ENCODE results near the gene SND1.

The SND1 gene

DNA sequence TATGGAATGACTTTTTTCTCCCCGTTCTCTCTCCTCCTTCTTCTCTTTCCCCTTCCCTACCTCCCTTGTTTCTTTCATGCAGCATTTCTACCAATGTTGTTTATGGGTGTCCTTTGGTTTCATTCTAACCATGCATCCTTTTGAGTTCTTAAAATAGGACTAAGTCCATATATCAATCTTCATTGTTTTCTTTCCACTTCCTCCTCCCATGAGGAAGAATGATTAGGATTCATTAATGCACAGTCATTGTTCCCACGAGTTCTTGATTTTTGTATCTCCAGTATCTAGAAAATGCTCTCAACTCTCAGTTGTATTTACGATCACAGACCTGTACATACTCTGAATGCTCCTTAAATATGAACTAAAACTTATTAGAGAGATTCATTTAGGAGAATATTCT, 226.0 kb downstream of the SND1 start:
- DNase-seq, result no peak

DNA sequence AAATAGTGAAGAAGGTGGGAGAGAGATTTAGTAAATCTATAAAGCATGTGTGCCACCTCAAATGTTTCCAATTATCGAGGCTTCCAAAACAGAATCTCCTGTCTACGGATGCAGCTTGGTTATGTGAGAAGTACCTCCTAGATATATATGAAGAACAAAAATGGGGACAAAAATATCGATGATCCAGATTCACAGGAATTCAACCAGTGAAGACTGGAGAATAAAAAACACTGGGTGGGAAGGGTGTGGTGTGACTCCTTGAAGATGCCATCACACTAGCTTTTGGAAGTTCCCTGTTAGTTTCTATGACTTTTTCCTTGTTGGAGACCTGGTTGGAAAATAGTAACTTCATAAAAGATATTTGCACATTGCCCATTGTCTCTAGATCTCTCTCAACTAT, 226.8 kb downstream of the SND1 start:
- DNase-seq, result no peak

DNA sequence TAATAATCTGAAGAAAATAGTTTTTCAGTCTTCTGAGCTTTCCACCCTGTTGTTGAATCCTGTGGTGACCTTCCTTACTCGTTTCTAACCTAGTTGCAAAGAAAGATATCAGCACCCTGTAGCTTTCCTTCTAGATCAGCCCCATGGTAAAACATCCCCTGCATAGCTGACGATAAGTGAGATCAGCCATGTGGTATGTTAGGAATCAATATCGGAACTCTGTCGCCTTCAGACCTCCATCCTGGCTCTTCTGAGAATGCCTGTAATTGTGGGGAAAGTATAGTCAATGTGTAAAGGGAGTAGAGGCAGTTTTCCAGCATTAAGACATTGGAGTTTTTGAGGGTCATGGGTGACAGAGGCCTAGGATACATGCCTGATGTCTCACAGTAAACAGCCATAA, 227.4 kb downstream of the SND1 start:
- DNase-seq, result no peak

DNA sequence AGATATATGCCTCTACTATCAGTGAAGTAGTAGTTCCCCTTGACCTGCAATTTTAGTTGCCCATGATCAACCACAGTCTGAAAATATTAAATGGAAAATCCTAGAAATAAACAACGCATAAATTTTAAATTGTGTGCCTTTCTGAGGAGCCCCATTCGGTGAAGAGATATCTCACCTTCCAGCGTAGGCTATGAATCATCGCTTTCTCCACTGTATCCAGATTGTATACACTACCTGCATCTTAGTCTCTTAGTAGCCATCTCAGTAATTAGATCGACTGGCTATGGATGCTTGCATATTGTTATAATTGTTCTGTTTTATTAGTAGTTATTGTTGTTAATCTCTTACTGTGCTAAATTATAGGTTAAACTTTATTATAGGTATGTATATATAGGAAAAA, 227.9 kb downstream of the SND1 start:
- DNase-seq, result no peak

DNA sequence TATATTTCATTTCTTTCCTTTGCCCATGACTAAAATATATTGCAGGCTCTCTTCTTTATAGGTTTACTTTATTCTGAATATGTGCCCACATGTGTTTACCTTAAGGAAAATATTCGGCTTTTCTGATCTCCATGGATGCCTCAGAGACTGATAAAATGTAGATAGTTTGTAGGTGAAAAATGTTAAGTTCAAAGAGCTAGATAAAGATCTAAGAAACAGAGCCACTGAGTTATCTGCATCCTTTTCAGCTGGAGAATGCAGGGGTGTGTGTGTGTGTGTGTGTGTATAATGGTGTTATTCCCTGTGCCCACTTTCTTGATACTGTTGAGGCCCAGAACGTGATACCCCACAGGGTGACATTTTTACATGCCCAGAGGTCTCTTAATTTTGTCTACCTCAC, 228.5 kb downstream of the SND1 start:
- DNase-seq, result no peak

DNA sequence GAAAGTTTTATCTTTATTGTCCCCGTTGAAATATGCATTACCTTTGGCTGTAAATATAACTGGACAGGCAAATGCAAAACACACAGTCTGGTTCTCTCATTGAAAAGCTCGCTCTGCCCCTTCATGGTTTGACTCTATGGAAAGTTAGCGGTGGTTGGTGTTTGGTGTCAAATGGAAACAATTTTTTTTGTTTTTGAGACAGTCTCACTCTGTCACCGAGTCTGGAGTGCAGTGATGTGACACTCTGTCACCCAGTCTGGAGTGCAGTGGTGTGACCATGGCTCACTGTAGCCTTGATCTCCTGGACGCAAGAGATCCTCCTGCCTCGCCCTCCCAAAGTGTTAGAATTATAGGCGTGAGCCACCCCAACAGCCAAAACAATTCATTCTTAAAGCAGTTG, 229.6 kb downstream of the SND1 start:
- no peak for DNase-seq

DNA sequence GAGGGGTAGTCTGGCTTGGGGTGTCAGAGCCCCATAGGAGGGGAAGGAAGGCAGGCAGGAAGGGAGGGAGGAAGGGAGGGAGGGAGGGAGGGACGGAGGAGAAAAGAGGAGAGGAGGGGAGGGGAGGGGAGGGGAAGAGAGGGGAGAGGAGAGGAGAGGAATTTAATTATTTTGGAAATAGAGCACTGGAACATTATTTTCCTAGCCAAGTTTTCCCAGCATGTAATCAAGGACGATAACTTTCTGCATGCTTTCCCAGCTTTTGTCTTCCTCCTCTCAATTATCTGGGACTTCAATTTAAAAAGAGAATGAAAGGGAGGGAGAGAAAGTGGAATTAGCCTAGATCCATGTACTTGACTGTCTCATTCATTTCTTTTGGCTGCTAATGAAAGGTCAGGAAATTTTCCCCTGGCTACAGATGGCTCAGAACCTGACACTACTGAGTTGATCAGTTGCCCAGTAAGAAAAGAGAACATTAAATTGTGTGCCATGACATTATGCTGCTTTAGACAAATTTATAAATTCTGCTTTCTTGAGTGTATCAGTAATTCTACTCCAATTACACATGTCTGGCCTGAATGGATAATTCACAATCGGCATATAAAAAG, 230.4 kb downstream of the SND1 start:
- no peak for DNase-seq

DNA sequence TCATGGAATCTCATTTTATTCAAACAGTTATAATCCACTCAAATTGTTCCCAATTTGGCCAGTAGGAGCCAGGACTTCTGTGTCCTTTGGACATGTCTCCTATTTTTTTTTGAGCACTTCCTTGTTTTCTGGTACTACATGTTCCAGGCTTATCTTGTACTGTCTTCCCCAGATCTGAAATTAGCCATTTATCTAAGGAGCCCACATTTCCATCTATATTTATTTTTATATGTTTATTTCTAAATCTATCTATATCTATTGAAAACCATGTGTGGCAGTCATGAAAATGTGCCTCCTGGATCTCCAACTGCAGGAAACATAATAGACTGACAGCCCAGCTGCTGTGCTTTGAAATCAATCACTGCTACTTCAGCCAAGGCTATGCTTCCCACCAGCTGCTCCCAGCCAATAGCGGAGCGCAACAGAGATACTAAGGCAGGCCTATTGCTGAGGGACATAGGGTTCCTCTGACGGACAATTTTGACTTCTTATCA, 232.1 kb downstream of the SND1 start:
- DNase-seq, result no peak

DNA sequence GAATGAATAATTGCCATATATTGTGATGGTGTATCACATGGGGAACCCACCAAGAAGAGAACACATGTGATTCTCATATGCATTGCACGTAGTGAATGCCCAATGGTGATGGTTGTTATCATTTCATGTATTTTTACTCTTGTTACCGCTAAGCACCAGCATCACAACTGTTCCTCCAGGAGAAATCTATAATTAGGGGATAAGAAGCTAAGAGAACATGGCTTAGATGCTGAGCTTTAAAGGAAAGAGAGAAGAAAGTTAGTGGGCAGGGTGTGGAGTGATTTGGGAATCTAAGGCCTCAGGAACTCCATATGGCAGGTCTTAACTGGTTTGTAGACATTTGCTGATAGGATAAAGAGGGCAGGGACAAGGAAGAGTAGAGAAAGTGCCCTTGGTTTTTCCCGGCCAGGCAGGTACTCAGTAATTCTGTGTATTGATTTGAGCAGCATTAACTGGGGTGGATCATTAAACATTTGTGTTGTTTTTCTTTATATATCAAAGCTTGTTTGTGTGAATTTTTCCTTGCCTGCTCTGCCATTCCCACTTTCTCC, 233.3 kb downstream of the SND1 start:
- DNase-seq, result no peak

DNA sequence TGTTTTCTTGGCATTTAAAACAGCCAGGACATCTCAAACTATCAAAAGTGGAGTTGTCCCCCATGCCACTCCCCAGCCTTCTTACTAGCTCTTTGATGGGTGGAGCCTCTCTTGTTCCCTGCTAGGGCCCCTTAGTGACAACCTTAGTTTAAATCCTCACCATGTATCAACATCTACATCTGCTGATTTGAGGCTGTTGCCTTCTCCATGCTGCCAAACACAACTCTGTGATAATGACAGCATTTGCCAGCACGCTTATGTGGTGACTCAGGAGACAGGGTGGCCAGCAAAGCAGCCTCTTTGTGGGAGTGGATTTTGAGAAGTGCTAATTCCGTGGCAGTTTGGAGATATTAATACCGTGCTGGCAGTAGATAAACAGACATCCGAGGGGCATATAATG, 233.8 kb downstream of the SND1 start:
- DNase-seq, result no peak

DNA sequence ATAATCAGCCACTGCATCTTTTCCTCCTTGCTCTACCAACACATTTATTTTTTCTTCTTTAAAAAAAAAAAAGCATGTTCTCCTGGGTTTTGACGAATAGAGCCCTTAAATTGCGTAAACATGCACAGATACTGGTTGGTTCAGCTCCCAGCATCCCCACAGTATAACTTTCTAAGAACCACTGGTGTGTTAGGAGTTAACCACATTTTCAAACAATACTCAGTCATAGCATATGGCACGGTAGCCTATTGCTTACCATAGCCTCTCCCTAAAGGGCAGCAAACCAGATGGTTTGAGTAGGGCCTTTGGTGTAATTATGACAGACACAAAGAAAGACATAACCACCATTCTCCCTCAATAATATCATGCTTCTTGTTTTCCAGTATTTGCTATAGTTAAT, 234.3 kb downstream of the SND1 start:
- DNase-seq, result no peak

DNA sequence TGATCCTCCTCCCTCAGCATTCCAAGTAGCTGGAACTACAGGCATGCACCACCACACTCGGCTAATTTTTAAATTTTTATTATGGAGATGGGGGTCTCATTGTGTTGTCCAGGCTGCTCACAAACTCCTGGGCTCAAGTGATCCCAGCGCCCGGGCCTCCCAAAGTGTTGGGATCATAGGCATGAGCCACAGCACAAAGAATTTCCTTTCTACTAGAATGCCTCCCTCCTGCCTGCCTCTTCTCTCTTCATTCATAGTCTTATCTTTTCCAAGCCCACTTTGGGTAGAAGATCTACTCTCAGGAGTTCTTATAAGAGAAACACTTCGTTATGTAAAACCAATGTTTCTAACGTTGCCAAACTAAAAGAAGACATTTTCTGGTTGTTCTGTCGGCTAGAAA, 235.1 kb downstream of the SND1 start:
- no peak for DNase-seq

DNA sequence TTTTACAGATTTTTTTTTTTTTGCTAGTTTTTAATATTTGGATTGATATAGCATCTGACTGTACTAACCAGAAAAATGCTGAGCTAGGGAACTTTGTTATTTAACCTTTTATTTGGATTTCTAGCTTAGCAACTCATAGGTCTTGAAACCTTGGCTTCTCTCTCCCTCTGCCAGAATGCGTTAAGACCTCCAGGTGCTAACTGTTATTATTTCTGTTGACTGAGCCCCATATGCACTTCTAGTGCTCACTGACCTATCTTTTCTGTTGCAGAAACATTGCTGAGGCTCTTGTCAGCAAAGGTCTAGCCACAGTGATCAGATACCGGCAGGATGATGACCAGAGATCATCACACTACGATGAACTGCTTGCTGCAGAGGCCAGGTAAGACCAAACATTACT, 235.6 kb downstream of the SND1 start:
- no peak for DNase-seq

DNA sequence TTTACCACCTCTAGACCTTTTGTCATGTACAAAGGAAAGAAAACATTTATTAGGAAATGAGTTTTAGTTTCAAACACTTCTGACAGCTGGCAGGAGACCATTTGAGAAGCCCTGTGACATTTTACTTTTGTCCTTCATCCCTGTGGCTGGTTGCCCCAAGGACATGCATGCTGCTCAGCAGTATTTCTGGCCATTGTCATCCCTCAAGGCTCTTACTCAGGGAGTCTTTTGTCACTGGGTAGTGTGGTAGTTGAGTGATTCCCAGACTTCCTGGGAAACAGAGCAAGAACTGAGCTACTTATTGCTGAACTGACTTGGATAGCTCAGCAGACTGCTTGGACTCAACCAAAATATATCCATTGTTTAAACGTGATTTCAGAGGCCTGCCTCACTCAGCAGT, 236.4 kb downstream of the SND1 start:
- DNase-seq, result no peak

DNA sequence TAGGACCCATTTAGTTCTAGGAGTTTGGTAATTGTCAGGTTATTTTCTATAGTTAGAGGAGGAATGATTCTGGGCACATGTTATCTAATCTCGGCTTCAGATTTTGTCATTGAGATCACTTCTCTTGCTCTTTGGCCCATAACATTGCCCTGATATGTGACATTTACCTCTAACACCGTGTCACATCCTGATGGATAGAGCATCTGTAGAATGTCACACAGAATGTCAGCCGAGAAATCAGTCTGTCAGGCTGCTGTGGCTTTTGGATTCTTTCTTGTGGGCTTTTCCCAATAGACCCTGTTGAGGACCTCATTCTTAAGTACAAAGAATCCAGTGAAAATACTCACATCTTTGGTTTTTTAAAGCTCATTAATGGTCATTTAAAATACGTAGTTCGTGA, 236.8 kb downstream of the SND1 start:
- no peak for DNase-seq

DNA sequence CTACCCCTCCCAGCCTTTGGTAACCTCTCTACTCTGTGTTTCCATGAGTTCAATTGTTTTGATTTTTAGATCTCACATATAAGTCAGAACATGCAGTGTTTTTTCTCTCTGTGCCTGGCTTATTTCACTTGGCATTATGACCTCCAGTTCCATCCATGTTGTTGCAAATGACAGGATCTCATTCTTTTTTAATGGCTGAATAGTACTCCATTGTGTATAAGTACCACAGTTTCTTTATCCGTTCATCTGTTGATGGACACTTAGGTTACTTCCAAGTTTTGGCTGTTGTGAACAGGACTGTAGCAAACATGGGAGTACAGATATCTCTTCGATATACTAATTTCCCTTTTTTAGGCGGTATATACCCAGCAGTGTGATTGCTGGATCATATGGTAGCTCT, 237.7 kb downstream of the SND1 start:
- DNase-seq, result no peak

DNA sequence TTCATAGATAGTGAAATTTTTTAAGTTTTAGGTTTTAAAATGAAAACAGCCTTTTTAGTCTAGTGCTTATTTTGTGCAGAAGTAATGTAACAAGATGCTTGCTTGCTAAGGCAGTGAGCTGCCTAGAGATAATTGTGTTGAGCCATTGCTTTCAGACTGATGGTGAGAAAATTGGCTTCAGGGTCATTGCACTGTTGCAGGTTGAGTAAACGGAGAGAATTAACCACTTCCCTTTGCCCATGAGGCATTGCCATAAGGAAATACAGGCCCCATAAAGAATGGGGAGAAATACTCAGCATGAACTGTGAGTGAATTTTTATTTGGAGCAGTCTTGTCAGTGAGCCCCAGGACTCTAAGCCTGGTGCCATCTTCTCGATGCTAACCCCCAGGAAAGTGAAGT, 238.7 kb downstream of the SND1 start:
- DNase-seq, result no peak

DNA sequence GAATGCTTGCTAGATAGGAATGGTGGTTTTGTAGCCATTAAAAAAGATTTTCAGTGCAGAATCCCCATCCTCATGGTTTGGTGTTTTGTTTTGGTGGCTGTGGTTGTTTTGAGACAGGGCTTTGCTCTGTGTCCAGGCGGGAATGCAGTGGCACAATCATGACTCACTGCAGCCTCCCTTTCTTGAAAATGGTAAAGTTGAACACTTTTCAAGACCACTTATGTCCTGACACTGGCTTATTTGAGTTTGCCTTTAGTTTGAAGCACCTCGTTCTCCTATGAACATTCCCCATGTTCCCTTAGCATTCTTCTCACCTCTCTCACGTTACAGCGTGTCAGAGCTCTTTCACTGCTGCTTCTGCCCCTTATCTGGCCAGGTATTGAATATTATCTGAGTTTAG, 239.2 kb downstream of the SND1 start:
- no peak for DNase-seq

DNA sequence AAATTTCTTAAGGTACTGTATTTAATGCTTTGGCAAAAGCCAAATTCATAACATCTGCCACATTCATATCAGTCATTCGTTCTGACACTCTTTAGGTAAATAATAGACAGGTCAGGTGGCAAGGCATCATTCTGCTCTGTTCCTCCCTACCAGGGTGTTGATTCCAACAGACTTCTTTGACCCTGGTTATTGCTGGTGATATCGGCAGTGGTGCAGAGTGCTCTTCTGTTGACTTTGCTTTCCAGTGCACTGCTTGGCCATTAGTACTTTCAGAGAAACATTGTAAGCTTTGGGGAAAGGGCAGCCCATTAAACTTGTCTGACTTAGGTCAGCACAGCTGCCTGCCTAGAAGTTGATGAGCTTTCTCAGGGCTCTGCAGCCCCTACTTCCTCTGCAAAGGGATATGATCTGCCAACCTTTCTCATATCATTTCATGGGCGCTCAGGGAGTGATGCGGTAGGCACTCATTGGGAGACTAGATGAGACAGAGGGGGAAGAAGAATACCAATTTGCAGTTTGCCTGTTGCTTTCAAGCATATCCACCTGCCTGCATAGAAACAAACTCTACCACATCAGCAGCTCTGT, 240.0 kb downstream of the SND1 start:
- DNase-seq, result no peak

DNA sequence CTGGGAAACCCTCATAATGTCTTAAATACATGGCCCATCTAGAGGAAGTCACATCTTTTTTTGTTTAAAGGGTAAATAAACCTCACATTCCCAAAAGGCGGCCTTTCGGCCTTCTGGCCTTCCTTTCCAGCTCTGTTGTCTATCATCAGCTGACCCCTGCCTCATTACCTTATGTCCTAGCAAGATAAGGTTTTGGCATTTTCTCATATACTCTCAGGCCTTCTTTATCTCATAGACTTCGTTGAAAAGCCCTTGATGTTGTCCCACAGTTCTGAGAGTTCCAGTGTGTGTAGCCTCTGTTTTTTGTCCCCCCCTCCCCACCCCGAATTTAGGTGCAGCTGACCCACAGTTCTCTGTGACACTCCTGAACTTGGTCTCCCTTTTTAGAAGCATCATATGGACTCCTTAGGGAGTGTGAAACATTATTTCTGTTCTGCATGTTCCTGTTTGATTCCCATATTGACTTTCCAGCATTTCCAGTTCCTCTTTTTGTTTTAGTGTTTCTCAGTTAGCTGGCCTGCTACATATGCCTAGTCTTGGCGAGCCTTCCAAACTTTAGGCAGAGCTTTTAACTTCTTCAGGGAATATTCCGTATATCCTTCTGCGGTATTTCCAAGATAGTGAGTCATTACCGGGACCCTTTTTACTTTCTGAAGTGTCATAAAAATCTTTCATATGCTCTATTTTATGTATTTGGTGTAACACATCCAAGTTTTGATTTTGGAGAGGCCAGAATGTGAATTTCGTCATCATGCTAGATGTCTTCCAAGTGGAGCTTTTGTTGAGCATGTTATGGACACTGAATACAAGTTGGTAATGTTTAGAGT, 240.7 kb downstream of the SND1 start:
- no peak for DNase-seq

DNA sequence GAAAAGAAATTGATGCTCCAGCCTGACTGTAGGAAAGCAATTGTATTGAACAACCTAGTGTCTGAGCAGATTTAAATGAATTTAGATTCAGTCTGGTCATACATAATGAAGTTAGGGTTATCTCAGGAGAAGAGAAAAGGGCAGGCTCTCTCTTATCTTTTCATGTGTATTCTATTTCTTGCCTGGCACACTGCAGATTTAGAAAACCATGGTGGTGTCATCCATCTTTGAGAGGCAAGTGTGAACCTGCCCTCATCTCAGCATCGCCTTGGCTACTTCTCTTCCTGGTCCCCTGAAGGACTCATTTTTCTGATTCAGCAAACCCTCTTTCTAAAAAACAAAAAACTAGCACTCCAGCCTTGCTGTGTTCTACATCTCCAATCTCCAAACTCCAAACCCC, 241.6 kb downstream of the SND1 start:
- DNase-seq, result no peak

DNA sequence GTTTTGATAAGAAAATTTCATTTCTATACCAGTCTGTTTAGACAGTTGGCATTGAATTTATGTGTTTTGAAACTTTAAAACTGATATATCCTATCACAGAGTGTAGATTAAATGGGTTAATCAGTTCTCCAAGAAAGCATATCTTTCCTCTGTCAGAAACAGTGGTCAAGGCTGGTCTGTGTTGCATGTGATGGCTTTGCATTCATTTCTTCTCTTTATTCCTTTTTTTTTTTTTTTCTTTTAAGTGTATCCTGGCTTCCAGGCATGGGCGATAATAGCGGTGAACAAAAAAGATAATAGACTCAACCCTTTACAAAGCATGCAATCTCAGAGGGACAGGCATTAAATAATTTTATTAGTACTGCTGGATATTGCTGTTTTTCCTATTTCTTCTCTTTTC, 242.6 kb downstream of the SND1 start:
- no peak for DNase-seq

DNA sequence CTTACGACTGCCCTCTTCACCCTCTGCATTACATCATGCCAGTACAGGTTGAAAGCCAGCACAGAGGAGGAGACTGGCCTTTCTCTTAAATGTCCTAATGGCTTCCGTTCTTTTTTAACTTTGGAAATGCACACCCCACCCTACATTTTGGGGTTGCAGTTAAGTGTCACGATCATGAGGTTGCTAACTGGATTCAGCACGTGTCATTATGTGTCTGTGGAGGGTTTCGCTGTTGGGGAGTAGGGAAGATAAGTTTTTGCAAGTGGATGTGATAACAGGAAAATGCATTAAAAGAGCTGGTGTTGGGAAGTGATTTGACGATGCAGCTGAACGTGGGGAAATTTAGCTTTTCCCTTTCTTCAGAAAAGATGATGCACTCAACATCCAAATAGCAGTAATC, 243.4 kb downstream of the SND1 start:
- no peak for DNase-seq

DNA sequence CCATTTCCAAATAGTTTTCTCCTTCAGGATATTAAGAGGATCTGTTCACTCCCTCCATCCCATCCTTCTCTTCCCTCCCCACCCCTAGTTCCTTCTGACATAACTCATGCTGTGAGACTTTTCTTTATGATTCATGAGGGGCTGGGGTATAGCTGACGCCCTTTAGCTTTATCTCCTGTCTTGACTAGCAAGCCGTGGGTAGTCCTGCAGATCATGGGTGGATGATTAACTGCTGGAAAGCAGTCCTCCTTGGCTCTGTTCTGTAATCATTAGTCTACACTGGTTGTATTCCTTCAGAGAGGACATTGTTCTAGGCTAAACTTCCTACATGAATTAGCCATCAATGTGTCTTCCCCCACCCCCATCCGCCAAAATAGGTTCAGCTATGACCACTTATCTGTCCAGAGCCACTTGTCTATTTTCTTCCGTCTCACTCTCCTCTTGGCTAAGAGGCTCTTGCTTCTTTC, 243.9 kb downstream of the SND1 start:
- no peak for DNase-seq
